OCI-LY1 (cell line): ENCODE data around the gene PVALB.

Source experiments
- CTCF ChIP-seq: fragments of 200-600 bp; sonication (generic), shearing (Covaris generic); IDR thresholded peaks from 2 replicates; pipeline ENCODE4 v1.5.1; 2017; ENCODE audit warnings: mild to moderate bottlenecking, antibody characterized with exemption, low read length, moderate library complexity, mixed read lengths
- EZH2 ChIP-seq: fragments of 200-600 bp; sonication (generic), shearing (Covaris generic); IDR thresholded peaks from 2 replicates; pipeline ENCODE4 v1.8.0; 2017; ENCODE audit warnings: borderline replicate concordance, mixed run types, mild to moderate bottlenecking, antibody characterized with exemption, low read length, moderate library complexity, mixed read lengths

GRCh38 chr22:36814801-36815200 lies 2.0 kb downstream of the PVALB start:
- TF ChIP-seq CTCF, result no peak
- no peak for TF ChIP-seq EZH2
